D721Med (cell line): ENCODE measurements around the gene TMEM126B.
A peak's percentile ranks its signal among the peaks of the same experiment; 100 is the strongest.
"Not testable (repeated sequence)": the region's sequence is repeated elsewhere in the genome, so short reads cannot be mapped to it uniquely, and the experiment has no call there.

Experiments
- DNase-seq: peaks from one replicate; pipeline ENCODE4 v3.0.0; 2011; ENCODE audit warnings: low spot score; ENCODE audit not compliant: insufficient read length
- FAIRE-seq: peaks from 2 replicates; lab custom pipeline; 2011; peaks lifted over from hg19 to GRCh38; lab: Jason Lieb, UNC
- TF ChIP-seq, protein P1 (sequence below): IDR thresholded peaks from 2 replicates; pipeline ENCODE4 v1.5.1; 2012; ENCODE audit warnings: mild to moderate bottlenecking, control low read depth; ENCODE audit not compliant: insufficient read depth; ENCODE audit errors: missing control alignments

The TMEM126B gene

DNA sequence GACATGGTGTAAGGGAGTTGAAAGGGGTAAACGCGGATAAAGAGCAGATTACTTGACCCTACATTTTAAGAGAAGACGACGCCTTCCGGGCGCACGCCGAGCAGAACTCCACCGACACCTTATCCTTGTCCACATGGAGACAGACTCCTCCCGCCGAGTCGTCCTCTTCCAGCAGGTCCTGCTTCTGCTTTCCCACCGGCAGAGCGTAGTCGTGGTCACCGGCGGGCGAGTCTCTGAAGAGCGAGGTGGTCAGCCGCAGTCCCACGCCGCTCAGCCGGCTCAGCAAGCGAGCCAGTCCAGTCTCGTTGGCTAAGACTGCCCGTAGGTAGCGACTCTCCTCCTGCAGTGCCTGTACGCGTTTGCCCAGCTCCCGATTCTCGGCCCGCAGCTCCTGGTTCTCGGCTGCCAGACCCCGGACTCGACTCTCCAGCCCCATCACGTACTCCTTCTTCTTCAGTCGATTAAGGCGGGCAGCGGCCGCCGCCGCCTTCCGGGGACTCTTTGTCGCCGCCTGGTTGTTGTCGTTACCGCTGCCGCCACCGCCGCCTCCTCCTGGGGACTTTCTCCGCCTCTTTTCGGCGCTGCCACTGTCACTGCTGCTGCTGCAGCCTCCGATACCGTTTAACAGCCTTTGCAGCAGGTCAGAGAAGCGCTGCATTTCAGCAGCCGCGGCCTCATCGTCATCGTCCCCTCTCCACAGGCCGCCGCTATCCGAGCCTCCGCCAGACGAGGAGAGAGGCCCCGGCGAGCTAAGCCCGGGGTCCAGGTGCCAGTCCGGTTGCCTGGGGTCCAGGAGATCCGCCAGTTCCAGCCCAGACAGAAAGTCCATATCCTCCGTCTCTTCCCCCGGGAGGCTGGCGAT is 35.6 kb downstream of the TMEM126B start:
- no peak for DNase-seq
- TF ChIP-seq, protein P1, sequence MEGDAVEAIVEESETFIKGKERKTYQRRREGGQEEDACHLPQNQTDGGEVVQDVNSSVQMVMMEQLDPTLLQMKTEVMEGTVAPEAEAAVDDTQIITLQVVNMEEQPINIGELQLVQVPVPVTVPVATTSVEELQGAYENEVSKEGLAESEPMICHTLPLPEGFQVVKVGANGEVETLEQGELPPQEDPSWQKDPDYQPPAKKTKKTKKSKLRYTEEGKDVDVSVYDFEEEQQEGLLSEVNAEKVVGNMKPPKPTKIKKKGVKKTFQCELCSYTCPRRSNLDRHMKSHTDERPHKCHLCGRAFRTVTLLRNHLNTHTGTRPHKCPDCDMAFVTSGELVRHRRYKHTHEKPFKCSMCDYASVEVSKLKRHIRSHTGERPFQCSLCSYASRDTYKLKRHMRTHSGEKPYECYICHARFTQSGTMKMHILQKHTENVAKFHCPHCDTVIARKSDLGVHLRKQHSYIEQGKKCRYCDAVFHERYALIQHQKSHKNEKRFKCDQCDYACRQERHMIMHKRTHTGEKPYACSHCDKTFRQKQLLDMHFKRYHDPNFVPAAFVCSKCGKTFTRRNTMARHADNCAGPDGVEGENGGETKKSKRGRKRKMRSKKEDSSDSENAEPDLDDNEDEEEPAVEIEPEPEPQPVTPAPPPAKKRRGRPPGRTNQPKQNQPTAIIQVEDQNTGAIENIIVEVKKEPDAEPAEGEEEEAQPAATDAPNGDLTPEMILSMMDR: peak; percentile 29
- FAIRE-seq: no peak

DNA sequence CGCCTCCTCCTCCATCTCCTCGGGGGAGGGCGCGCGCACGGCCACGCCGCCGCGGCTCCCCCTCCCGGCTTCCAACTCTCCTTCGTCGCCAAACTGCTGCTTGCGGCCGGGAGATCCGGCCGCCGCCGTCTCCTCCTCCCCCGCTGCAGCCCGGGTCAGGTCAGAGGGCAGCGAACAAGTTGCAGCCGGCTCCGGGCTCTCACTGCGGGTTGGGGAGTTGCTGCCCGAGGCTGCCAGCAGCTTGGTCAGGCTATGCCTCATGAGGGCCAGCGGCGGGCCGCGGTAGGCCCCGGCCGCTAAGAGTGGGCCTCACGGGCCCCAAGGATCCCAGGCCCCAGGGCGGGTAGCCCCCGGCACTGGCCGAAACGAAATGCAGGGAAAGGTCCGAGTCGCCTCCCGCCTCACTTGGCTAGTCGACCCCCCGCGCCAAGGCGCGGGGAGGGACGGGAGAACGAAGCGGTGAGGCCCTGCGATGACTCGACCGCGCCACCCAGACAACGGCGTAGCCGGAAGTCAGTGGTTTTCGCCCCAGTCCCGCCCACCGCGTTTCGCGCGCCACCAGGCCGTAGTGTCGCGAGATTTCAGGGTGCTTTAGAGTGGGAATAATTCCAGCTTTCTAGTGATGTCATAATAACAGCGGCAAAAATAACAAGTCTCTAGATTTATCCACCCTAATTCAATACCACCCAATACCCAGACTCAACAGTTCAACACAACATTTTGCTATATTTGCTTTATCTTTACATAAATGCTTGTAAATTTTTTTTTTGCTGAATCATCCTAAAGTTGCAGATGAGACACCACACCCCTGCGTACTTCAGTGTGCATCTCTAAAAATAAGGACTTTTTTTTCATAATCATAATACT is 36.5 kb downstream of the TMEM126B start, which contains the start of gene CREBZF:
Gene CREBZF, minus strand, starts transcription at position 515 of the 867 bp plus-strand sequence. Its CDS starts 254 bp downstream, at position 261.
- TF ChIP-seq, protein P1: no peak
- FAIRE-seq: no peak
- peak; percentile 76 for DNase-seq

DNA sequence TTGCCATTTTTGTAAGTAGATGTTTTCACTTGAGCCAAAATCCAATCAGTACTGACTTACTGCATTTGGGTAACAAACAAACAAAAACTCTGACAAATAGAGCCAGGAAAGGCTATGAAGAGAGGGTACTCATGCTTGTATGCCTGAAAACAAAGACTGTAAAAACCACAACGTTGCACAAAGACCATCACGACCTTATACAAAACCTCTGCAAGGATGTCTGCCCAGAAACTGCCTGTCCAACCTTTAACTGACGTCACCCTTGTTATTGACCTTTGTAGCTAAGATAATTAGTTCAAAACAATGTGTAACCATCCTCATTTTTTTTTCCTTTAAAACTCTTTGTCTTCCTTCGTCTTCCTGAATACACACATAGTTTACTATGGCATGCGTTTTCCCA is 37.3 kb downstream of the TMEM126B start:
- TF ChIP-seq, protein P1: no peak
- FAIRE-seq (no peak), DNase-seq (no peak)

DNA sequence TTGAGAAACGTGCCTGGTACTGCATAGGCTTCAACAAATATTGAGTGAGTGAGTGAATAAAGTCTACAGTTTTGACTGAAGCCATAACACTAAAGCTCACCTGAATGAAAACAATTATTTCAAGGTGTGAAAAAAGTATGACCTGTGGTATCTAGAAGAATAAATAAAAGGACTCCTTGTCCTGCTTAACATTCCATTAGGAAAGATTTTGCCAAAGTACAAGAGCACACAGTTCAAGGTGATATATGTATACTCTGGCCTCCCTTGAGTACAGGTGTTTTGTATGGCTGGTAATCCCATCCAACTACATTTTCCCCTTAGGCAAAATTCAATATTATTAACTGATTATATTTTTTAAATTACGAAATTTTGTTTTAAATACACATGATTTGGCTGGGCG is 38.3 kb downstream of the TMEM126B start:
- no peak for DNase-seq
- TF ChIP-seq, protein P1: no peak
- no peak for FAIRE-seq

DNA sequence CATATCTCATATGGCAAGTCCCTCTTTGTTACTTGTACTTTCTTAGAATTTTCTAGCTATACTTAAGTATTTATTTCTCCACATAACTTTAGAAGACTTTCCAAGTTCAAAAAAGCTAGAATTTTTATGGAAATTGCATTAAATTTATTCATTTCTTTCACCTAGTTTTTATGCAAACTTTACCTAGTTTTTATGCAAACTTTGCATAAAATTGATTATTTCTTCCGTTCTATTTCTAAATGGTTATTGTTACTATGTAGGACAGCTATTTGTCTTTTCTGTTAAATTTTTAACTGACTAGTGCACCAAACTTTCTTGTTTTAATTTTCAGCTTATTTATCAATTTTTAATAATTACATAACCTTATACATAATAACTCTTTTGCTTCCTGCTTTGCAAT is 39.8 kb downstream of the TMEM126B start:
- DNase-seq (no peak), FAIRE-seq (no peak)
- TF ChIP-seq, protein P1: no peak

DNA sequence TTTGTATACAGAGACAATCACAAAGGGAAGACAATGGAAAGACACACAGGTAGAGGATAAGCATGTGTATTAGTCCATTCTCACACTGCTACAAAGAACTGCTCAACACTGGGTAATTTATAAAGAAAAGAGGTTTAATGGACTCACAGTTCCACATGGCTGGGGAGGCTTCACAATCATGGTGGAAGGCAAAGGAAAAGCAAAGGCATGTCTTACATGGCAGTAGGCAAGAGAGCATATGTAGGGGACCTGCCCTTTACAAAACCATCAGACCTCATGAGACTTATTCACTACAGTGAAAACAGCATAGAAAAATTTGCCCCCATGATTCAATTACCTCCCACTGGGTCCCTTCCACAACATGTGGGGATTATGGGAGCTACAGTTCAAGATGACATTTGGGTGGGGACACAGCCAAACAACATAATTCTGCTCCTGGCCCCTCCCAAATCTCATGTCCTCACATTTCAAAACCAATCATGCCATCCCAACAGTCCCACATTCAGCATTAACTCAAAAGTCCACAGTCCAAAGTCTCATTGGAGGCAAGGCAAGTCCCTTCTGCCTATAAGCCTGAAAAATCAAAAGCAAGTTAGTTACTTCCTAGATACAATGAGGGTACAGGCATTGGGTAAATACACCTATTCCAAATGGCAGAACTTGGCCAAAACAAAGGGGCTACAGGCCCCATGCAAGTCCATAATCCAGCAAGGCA is 42.7 kb downstream of the TMEM126B start:
- not testable (repeated sequence) for DNase-seq, FAIRE-seq
